GM19240 (cell line): ENCODE results near the gene CTSE.

Experiments
- DNase-seq: peaks from one replicate; pipeline ENCODE4 v3.0.0; 2011; ENCODE audit warnings: low spot score; ENCODE audit not compliant: insufficient read length

Gene CTSE

GRCh38 chr1:206050655-206051235, 27.1 kb upstream of the CTSE start:
- no peak for DNase-seq

- DNase-seq, result no peak
Measured at GRCh38 chr1:206049919-206050600, 26.4 kb upstream of the CTSE start.

- DNase-seq, result no peak
Measured at GRCh38 chr1:206049293-206049692, 25.6 kb upstream of the CTSE start.

GRCh38 chr1:206048582-206048981, 24.9 kb upstream of the CTSE start:
- no peak for DNase-seq

- no peak for DNase-seq
Measured at GRCh38 chr1:206047271-206047670, 23.6 kb upstream of the CTSE start.

GRCh38 chr1:206041640-206042039, 17.9 kb upstream of the CTSE start:
- DNase-seq, result no peak

- no peak for DNase-seq
Measured at GRCh38 chr1:206040328-206040727, 16.6 kb upstream of the CTSE start.

- no peak for DNase-seq
Measured at GRCh38 chr1:206039046-206039973, 15.6 kb upstream of the CTSE start.

- no peak for DNase-seq
Measured at GRCh38 chr1:206037581-206037980, 13.9 kb upstream of the CTSE start.

GRCh38 chr1:206036663-206037455, 13.2 kb upstream of the CTSE start:
- DNase-seq, result no peak

GRCh38 chr1:206035027-206035426, 11.3 kb upstream of the CTSE start:
- DNase-seq, result no peak

- no peak for DNase-seq
Measured at GRCh38 chr1:206032380-206033140, 8.9 kb upstream of the CTSE start.

GRCh38 chr1:206030714-206031113, 7.0 kb upstream of the CTSE start:
- DNase-seq, result no peak

GRCh38 chr1:206030191-206030590, 6.5 kb upstream of the CTSE start:
- DNase-seq, result no peak

GRCh38 chr1:206029484-206029883, 5.8 kb upstream of the CTSE start:
- no peak for DNase-seq

GRCh38 chr1:206025283-206025820, 1.7 kb upstream of the CTSE start:
- DNase-seq, result no peak

GRCh38 chr1:206022766-206023165, 929 bp downstream of the CTSE start:
- no peak for DNase-seq

GRCh38 chr1:206021626-206022365, 1.9 kb downstream of the CTSE start:
- DNase-seq, result no peak

GRCh38 chr1:206021008-206021625, 2.6 kb downstream of the CTSE start:
- DNase-seq, result no peak
